Neural progenitor cell (in vitro differentiated cells): ENCODE measurements around the gene DOCK9. TPM values are rescaled to one million over a fixed set of nuclear protein-coding genes. Genes with fewer than 3 reads are reported as not detected.

ENCODE experiments used
- DNase-seq: peaks from one replicate; pipeline ENCODE4 v3.0.0-alpha.2; 2016; ENCODE audit warnings: low spot score
- H2AFZ ChIP-seq: fragments of 200-600 bp; sonication (generic); replicated peaks from 2 replicates; pipeline ENCODE4 v1.6.1; 2016; ENCODE audit warnings: antibody characterized with exemption
- H3F3A ChIP-seq: fragments of 200-600 bp; sonication (generic); 2 replicates; pipeline ENCODE4 v1.6.1; 2016; ENCODE audit warnings: antibody characterized with exemption, low read depth
- H3K27ac ChIP-seq: fragments of 200-600 bp; sonication (generic); 2 replicates; pipeline ENCODE4 v1.5.1; 2016; ENCODE audit warnings: mild to moderate bottlenecking
- H3K27me3 ChIP-seq: fragments of 200-600 bp; sonication (generic); 2 replicates; pipeline ENCODE4 v1.6.1; 2016; ENCODE audit warnings: mild to moderate bottlenecking, moderate library complexity
- H3K36me3 ChIP-seq: fragments of 200-600 bp; sonication (generic); 2 replicates; pipeline ENCODE4 v1.5.1; 2016
- H3K4me1 ChIP-seq: fragments of 200-600 bp; sonication (generic); 2 replicates; pipeline ENCODE4 v1.6.1; 2016; ENCODE audit warnings: mixed run types
- H3K4me2 ChIP-seq: fragments of 200-600 bp; sonication (generic); 2 replicates; pipeline ENCODE4 v1.6.1; 2016
- H3K4me3 ChIP-seq: fragments of 200-600 bp; sonication (generic); 2 replicates; pipeline ENCODE4 v1.5.1; 2016
- H3K79me2 ChIP-seq: fragments of 200-600 bp; sonication (generic); 2 replicates; pipeline ENCODE4 v1.6.1; 2016; ENCODE audit warnings: low read depth
- H3K9ac ChIP-seq: fragments of 200-600 bp; sonication (generic); 2 replicates; pipeline ENCODE4 v1.6.1; 2016
- H3K9me3 ChIP-seq: fragments of 200-600 bp; sonication (generic); 2 replicates; pipeline ENCODE4 v1.5.1; 2016; ENCODE audit warnings: low read depth
- H4K20me1 ChIP-seq: fragments of 200-600 bp; sonication (generic); 2 replicates; pipeline ENCODE4 v1.6.1; 2016; ENCODE audit warnings: low read depth
- H3K27ac Mint-ChIP-seq: 3 replicates; pipeline ENCODE4 v1.8.0; 2021; ENCODE audit warnings: mixed read lengths
- H3K27me3 Mint-ChIP-seq: 2 replicates; pipeline ENCODE4 v1.8.0; 2022; ENCODE audit warnings: low read depth, mild to moderate bottlenecking, inconsistent platforms, moderate library complexity, mixed read lengths; ENCODE audit not compliant: insufficient read depth
- H3K36me3 Mint-ChIP-seq: 3 replicates; pipeline ENCODE4 v1.8.0; 2021; ENCODE audit warnings: mixed read lengths
- H3K4me1 Mint-ChIP-seq: 3 replicates; pipeline ENCODE4 v1.8.0; 2021; ENCODE audit warnings: mixed read lengths
- H3K4me3 Mint-ChIP-seq: 3 replicates; pipeline ENCODE4 v1.8.0; 2021; ENCODE audit warnings: mild to moderate bottlenecking, moderate library complexity, mixed read lengths
- H3K9me3 Mint-ChIP-seq: 3 replicates; pipeline ENCODE4 v1.8.0; 2020; ENCODE audit warnings: mixed read lengths
- CTCF ChIP-seq: fragments of 200-600 bp; sonication (generic); IDR thresholded peaks from 2 replicates; pipeline ENCODE4 v1.5.1; 2017; ENCODE audit warnings: antibody characterized with exemption, mild to moderate bottlenecking
- EZH2 ChIP-seq: fragments of 200-600 bp; sonication (generic); IDR thresholded peaks from 2 replicates; pipeline ENCODE4 v1.6.1; 2017; ENCODE audit warnings: antibody characterized with exemption, mild to moderate bottlenecking, moderate library complexity
- EZH2phosphoT487 ChIP-seq: fragments of 200-600 bp; sonication (generic); IDR thresholded peaks from 2 replicates; pipeline ENCODE4 v1.6.1; 2017; ENCODE audit warnings: antibody characterized with exemption
- total RNA-seq: library from RNA; depleted of rRNA; stranded (reverse); fragments of >200 nt; gene quantifications from 2 replicates; pipeline ENCODE4 v1.2.3, GENCODE V29; 2015; ENCODE audit warnings: low replicate concordance

The DOCK9 gene
- total RNA-seq, 1 donor from 2014 or later = 16.6 TPM

GRCh38 chr13:98961503-98962105 lies 16.3 kb downstream of the DOCK9 start:
- Mint-ChIP-seq H3K4me1 (peaks cover 7% of the 10 kb centered on the region), H3K27ac (no peak overlapping the region), H3K36me3 (no peaks in the 10 kb centered on the region), H3K27me3 (no peaks in the 10 kb centered on the region), H3K9me3 (no peaks in the 10 kb centered on the region), H3K4me3 (no peak overlapping the region)
- TF ChIP-seq CTCF = no peak
- TF ChIP-seq EZH2 = no peak
- no peak for TF ChIP-seq EZH2phosphoT487
- Histone ChIP-seq H4K20me1 (no peaks in the 10 kb centered on the region), H3F3A (peaks cover 11% of the 10 kb centered on the region), H3K4me2 (no peak overlapping the region), H3K27me3 (no peaks in the 10 kb centered on the region), H2AFZ (no peak overlapping the region), H3K4me1 (peaks cover 13% of the 10 kb centered on the region), H3K4me3 (no peak overlapping the region), H3K27ac (no peak overlapping the region), H3K9me3 (no peaks in the 10 kb centered on the region), H3K79me2 (no peaks in the 10 kb centered on the region), H3K36me3 (no peaks in the 10 kb centered on the region), H3K9ac (no peak overlapping the region)
- DNase-seq = no peak

GRCh38 chr13:98960606-98961502 lies 17.0 kb downstream of the DOCK9 start:
- no peaks in the 10 kb centered on the region for H4K20me1 ChIP-seq
- no peak overlapping the region for H3K9ac ChIP-seq
- H3K36me3 ChIP-seq = no peaks in the 10 kb centered on the region
- H3K27ac Mint-ChIP-seq = no peak overlapping the region
- H3K4me3 Mint-ChIP-seq = no peak overlapping the region
- no peak overlapping the region for H3K4me3 ChIP-seq
- no peaks in the 10 kb centered on the region for H3K79me2 ChIP-seq
- H3K27ac ChIP-seq = no peak overlapping the region
- peaks cover 11% of the 10 kb centered on the region for H3F3A ChIP-seq
- H2AFZ ChIP-seq = no peak overlapping the region
- H3K4me1 Mint-ChIP-seq = peaks cover 7% of the 10 kb centered on the region
- H3K27me3 Mint-ChIP-seq = no peaks in the 10 kb centered on the region
- no peaks in the 10 kb centered on the region for H3K36me3 Mint-ChIP-seq
- peaks cover 13% of the 10 kb centered on the region for H3K4me1 ChIP-seq
- no peak for DNase-seq
- no peaks in the 10 kb centered on the region for H3K9me3 ChIP-seq
- no peak for TF ChIP-seq EZH2
- TF ChIP-seq CTCF = no peak
- H3K27me3 ChIP-seq = no peaks in the 10 kb centered on the region
- H3K4me2 ChIP-seq = no peak overlapping the region
- H3K9me3 Mint-ChIP-seq = no peaks in the 10 kb centered on the region

GRCh38 chr13:98959786-98960605 lies 17.9 kb downstream of the DOCK9 start:
- TF ChIP-seq CTCF (no peak), EZH2 (no peak), EZH2phosphoT487 (no peak)
- H3K4me1 Mint-ChIP-seq = peaks cover 7% of the 10 kb centered on the region
- Histone ChIP-seq H3K36me3 (no peaks in the 10 kb centered on the region), H3K27ac (no peak overlapping the region), H3K4me1 (peaks cover 13% of the 10 kb centered on the region), H3K4me3 (no peak overlapping the region), H2AFZ (no peak overlapping the region), H3F3A (peaks cover 11% of the 10 kb centered on the region), H3K9me3 (no peaks in the 10 kb centered on the region), H3K4me2 (peak overlapping the region; percentile 25), H3K9ac (no peak overlapping the region), H3K79me2 (no peaks in the 10 kb centered on the region), H4K20me1 (no peaks in the 10 kb centered on the region), H3K27me3 (no peaks in the 10 kb centered on the region)
- H3K36me3 Mint-ChIP-seq = no peaks in the 10 kb centered on the region
- no peak overlapping the region for H3K4me3 Mint-ChIP-seq
- no peaks in the 10 kb centered on the region for H3K27me3 Mint-ChIP-seq
- H3K27ac Mint-ChIP-seq = no peak overlapping the region
- no peaks in the 10 kb centered on the region for H3K9me3 Mint-ChIP-seq
- DNase-seq = peak; percentile 15
